Measurements from ENCODE around the gene IER5. TPM values are rescaled to one million over a fixed set of nuclear protein-coding genes. Genes with fewer than 3 reads are reported as not detected.

IER5 gene
- total and polyA plus RNA-seq, 4 donors, result 18.6 to 34.5 (median 26.2) TPM

- Histone ChIP-seq H3K36me3 (ENCODE audit: control insufficient read depth in 4 of 4, insufficient read depth in 4 of 4, low read length in 4 of 4) (no peaks in the 10 kb centered on the region), H3K9me3 (ENCODE audit: control insufficient read depth in 4 of 4, insufficient read depth in 3 of 4, low read length in 3 of 4) (no peaks in the 10 kb centered on the region), H3K4me1 (ENCODE audit: control insufficient read depth in 5 of 5, insufficient read depth in 5 of 5, low read length in 5 of 5) (peaks cover 0 to 25% (median 8%) of the 10 kb centered on the region in 5 donors), H3K27ac (ENCODE audit: low read depth in 1 of 2, low read length in 1 of 2) (peak overlapping the region in 1 of 2 donors; percentile 74), H3K9ac (ENCODE audit: insufficient read depth in 1 of 2, low read length in 2 of 2) (no peak overlapping the region), H3K27me3 (ENCODE audit: control insufficient read depth in 3 of 3, insufficient read depth in 3 of 3, low read length in 2 of 3) (no peaks in the 10 kb centered on the region), H3K4me3 (no peak overlapping the region)
- ATAC-seq (ENCODE audit: insufficient read depth, low FRiP score) (no peak), DNase-seq (no peak)
- TF ChIP-seq, protein P1, sequence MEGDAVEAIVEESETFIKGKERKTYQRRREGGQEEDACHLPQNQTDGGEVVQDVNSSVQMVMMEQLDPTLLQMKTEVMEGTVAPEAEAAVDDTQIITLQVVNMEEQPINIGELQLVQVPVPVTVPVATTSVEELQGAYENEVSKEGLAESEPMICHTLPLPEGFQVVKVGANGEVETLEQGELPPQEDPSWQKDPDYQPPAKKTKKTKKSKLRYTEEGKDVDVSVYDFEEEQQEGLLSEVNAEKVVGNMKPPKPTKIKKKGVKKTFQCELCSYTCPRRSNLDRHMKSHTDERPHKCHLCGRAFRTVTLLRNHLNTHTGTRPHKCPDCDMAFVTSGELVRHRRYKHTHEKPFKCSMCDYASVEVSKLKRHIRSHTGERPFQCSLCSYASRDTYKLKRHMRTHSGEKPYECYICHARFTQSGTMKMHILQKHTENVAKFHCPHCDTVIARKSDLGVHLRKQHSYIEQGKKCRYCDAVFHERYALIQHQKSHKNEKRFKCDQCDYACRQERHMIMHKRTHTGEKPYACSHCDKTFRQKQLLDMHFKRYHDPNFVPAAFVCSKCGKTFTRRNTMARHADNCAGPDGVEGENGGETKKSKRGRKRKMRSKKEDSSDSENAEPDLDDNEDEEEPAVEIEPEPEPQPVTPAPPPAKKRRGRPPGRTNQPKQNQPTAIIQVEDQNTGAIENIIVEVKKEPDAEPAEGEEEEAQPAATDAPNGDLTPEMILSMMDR (IDR thresholded peaks at IDR 0.05; ENCODE audit: control extremely low read depth, extremely low read depth), result no peak
- WGBS, 2 donors, result 78 to 79% methylated on average over 5 of the region's 5 CpGs
Observed at GRCh38 chr1:181127898-181128453, 39.5 kb downstream of the IER5 start.

GRCh38 chr1:181128592-181129497 is 40.3 kb downstream of the IER5 start:
- Histone ChIP-seq H3K9ac (ENCODE audit: insufficient read depth in 1 of 2, low read length in 2 of 2) (no peak overlapping the region), H3K9me3 (ENCODE audit: control insufficient read depth in 4 of 4, insufficient read depth in 3 of 4, low read length in 3 of 4) (no peaks in the 10 kb centered on the region), H3K4me1 (ENCODE audit: control insufficient read depth in 5 of 5, insufficient read depth in 5 of 5, low read length in 5 of 5) (peaks cover 0 to 25% (median 11%) of the 10 kb centered on the region in 5 donors), H3K36me3 (ENCODE audit: control insufficient read depth in 4 of 4, insufficient read depth in 4 of 4, low read length in 4 of 4) (no peaks in the 10 kb centered on the region), H3K27me3 (ENCODE audit: control insufficient read depth in 3 of 3, insufficient read depth in 3 of 3, low read length in 2 of 3) (no peaks in the 10 kb centered on the region), H3K27ac (ENCODE audit: low read depth in 1 of 2, low read length in 1 of 2) (peak overlapping the region; percentile 21 to 74), H3K4me3 (no peak overlapping the region)
- TF ChIP-seq, protein P1 (IDR thresholded peaks at IDR 0.05; ENCODE audit: control extremely low read depth, extremely low read depth), result no peak
- 23 to 44% methylated on average over 18 to 19 of the region's 19 CpGs for WGBS, 2 donors
- peak; percentile 63 for ATAC-seq (ENCODE audit: insufficient read depth, low FRiP score)
- peak; percentile 59 to 72 (median 70) for DNase-seq

GRCh38 chr1:181129771-181130606 is 41.5 kb downstream of the IER5 start:
- Histone ChIP-seq H3K27ac (ENCODE audit: low read depth in 1 of 2, low read length in 1 of 2) (no peak overlapping the region), H3K36me3 (ENCODE audit: control insufficient read depth in 4 of 4, insufficient read depth in 4 of 4, low read length in 4 of 4) (no peaks in the 10 kb centered on the region), H3K4me1 (ENCODE audit: control insufficient read depth in 5 of 5, insufficient read depth in 5 of 5, low read length in 5 of 5) (peaks cover under 1 to 31% (median 11%) of the 10 kb centered on the region in 5 donors), H3K9ac (ENCODE audit: insufficient read depth in 1 of 2, low read length in 2 of 2) (peak overlapping the region in 1 of 2 donors; percentile 24), H3K4me3 (no peak overlapping the region), H3K9me3 (ENCODE audit: control insufficient read depth in 4 of 4, insufficient read depth in 3 of 4, low read length in 3 of 4) (no peaks in the 10 kb centered on the region), H3K27me3 (ENCODE audit: control insufficient read depth in 3 of 3, insufficient read depth in 3 of 3, low read length in 2 of 3) (no peaks in the 10 kb centered on the region)
- 84 to 91% methylated on average over 13 of the region's 13 CpGs for WGBS, 2 donors
- ATAC-seq (ENCODE audit: insufficient read depth, low FRiP score), result no peak
- TF ChIP-seq, protein P1 (IDR thresholded peaks at IDR 0.05; ENCODE audit: control extremely low read depth, extremely low read depth), result no peak
- DNase-seq, result no peak
